Posterior cingulate gyrus (tissue), 11 donors: ENCODE data around the gene COL13A1.

Source experiments
- DNase-seq, 10 donors: peaks; one replicate each; pipeline versions ENCODE4 v3.0.0 to v3.0.0-alpha.2; 2020 to 2021; ENCODE audit warnings: mixed read lengths in 3 of 10
- intact Hi-C: fragments of 100-400 bp; cut with DNase I; formaldehyde crosslinking; loops from one replicate; pipeline ENCODE4 v1.15.1; 2023

The COL13A1 gene

DNA sequence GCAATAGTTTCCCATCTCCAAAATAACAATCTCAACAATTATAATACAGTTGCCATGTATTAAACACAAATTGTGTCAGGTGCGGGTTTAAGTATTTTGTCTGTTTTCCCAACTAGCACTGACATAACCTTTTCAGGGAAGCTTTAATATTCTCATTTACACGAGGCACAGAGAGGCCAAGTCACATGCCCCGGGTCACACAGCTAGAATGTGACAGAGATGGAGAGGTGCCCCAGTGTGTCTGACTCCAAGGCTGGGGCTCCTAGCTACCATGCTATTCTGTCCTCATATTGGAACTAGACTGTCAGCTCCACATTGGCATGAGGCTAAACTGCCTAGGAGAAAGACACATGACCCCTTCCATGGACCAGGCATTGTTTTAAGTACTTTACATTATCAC, 77.2 kb downstream of the COL13A1 start:
- peak in 1 of 10 donors; percentile 20 for DNase-seq
- intact Hi-C loops = no loop called here

DNA sequence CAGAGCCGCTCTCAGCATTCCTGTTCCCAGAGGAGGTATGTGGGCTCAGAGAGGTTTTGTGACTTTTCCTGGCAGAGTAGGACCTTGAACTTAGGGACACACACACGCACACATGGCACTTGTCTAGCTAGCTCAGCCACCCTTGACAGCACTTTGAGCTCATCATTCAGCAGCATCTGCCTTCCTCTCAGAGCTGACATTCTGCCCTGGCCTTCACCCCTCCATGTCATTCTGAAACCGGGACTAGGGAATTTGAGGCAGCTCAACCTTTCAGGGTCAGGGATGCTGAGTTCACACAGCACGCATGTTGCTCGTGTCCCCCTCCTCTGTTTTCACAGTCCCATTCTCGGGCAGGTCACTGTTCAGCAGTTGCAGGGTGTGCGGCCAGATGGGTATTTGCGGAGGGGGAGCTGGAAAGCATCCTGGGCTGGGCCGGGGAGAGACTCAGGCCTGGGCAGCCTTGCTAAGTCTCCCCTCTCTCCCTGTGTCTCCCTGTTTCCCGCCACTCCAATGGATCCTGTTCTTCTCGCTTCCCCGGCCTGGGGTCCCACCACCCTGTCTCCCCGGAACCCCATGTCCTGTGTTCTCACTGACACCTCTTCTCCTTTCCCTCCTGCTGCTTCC, 78.0 kb downstream of the COL13A1 start:
- peak in 1 of 10 donors; percentile 51 for DNase-seq
- intact Hi-C loops = no loop called here

DNA sequence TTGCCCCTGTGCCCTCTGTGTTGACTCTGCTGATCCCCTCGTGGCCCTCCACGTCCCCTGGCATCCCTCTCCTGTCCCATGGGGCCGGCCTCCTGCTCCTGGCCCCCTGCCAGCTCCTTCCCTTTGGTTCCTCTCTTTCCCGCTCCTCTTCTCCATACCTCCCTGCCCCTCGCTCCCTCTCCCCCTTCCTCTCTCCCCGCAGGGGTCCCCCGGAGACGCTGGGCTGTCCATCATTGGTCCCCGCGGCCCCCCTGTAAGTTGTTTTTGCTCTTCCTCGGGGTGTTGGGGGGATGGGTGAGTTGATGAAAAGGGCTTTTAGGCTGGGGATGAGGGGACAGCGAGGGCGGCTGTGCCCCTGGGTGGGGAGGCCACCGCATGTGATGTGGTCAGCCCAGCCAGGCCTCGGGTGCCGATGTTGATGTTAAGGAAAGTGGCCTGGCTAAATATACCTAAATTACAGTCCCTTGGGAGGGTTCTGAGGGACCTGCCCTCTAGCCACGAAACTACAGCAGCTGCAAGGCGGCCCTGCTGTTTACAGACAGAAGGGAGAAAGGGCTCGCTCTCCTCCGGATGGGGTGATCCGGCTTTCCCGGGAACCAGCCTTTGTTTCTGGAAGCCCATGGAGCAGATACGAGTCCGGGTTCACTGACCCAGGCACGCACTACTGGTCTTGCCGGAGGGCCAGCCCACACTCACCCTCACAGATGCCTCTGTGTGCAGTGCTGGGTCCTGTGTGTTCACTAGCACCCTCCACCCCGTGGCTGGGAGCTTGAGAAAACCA, 78.8 kb downstream of the COL13A1 start:
- peak in 1 of 10 donors; percentile 77 for DNase-seq
- intact Hi-C loops = no loop called here

DNA sequence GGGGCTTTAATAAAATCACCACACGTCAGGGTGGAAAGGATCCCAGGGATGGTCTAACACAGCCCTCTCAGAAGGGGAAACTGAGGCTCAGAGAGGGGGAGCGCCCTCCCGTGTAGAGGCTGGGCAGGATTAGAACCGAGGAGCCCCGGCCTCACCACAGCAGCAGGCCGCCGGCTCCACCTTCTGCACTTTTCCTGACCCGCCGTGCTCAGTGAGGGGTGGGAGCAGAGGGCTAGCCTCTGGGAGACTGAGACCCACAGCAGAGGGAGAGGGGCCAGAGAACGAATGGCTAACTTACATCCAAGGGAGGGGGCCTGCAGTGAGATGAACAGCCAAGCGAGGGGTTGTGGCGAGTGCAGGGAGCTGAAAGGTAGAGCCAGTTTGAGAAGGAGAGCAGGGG, 79.5 kb downstream of the COL13A1 start:
- DNase-seq = peak in 1 of 10 donors; percentile 47
- intact Hi-C loops = no loop called here

DNA sequence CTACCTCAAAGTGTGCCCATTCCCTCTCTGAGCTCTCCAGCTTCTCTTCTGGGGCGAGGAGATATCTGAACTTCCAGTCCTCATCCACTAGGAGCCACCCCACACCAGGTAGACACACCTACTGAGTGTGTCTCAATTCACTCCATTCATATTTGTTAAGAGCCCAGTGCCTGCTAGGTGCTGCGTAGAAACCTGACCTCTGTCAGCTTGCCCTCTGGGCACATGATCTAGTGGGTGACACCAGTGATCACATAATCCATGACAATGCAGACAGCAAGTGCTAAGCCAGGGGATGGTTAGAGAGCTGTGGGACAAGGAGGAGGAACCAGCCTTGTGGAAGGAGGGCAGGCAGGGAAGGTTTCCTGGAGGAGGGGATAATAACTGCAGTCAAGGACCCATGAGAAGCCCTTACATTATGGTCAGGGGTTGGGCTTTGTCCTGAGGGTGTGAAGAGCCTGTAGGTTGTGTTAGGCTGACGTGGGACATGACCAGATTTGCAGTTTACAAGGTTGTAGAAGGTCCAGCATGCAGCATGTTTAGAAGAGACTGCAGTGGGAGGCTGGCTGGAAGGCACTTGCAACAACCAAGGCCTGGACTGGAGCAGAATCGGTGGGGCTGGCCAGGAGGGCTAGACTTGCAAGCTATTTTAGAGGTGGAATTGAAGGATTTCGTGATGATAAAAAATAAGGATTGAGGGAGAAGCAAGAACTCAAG, 81.8 kb downstream of the COL13A1 start:
- intact Hi-C loops = no loop called here
- DNase-seq = peak in 1 of 10 donors; percentile 52

DNA sequence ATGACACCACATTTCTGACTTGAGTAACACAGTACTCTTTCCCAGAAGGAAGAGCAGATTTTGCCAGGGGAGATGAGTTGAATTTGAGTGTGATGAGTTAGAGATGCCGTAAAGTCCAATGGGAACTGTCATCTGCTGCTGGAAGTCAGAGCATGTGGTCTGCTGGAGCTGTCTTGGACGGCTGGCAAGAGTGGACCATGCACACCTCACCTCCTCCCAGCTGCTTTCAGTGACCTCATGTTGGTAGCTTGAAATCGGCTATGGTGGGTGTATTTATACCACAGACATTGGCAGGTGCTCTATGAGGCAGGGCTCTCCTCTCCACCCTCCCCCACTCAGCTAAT, 82.3 kb downstream of the COL13A1 start:
- intact Hi-C loops = no loop called here
- peak in 1 of 10 donors; percentile 26 for DNase-seq

DNA sequence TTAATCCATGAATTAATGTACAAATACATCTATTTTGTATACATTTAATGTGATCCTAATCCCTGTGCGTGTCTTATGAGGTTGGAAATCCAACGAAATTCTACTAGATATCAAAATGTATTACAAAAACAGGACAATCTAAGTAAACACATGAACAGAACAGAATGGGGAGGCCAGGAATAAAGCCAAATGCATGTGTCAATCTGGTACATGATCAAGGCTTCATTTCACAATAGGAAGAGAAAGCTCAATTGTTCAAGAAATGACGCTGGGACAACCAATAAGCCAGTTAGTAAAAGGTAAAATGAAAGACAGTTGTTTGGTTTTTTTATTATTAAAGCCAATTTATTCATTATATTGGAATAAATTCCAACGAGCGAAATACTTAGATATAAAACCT, 83.0 kb downstream of the COL13A1 start:
- intact Hi-C loops = no loop called here
- no peak for DNase-seq

DNA sequence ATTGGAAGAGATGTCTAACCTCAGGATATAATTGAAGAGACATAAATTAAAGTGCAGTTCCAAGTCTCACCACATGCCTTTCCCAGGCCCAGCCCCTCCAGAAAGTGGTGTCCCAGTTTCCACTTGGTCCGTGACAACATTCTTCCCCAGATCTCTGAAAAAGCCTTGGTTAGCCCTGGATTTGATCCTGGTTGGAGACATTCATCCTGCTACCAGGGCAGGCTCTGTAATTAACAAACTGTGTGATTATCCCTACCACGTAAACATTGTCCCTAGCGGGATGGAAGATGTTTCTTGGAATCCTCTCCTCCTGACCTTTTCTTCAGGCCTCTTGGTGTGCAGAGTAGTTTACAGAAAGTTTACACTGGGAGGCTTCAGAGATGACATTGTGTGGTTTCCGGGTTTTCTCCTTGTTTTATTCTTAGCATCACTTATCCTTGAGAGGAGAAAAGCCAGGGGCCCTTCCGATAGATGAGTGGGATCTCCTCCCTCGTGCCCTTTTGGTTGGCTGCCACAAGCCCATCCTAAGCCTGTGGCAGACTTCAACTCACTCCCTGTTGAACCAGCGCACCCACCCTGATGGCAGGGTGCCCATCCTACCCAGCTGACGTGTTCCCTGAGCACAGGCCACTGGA, 83.8 kb downstream of the COL13A1 start:
- DNase-seq = peak in 1 of 10 donors; percentile 72
- intact Hi-C loops = no loop called here

DNA sequence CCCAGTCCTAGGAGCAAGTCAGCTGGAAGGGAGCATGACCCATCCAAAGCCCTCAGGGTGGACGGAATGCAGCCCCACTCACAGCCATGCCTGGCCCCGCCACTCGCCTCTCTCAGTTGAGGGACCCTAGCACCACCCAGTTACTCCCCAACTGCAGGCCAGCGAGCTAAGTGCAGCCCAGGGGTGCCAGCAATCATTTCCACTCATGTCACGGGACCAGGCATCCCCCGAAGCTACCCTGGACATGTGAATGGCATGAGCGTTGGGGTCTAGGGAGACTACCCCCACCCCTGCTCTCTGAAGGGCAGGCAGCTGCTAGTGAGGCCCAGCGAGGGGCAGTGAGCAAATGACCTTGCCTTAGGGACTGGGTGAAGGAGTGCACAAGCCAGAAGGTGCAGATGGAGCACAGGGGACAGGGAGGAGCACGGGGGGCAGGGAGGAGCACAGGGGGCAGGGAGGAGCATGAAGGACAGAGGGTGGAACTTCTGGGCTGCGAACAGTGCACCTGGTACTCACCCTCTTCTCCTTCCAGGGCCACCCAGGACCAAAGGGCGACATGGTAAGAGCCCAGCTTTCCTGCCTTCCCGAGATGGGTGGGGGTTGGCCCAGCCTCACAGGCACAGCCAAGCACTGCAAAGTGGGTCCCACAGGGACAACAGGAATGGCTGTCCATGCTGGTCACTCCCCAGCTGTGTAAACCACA, 87.3 kb downstream of the COL13A1 start:
- DNase-seq = peak in 1 of 10 donors; percentile 56
- intact Hi-C loops = no loop called here

DNA sequence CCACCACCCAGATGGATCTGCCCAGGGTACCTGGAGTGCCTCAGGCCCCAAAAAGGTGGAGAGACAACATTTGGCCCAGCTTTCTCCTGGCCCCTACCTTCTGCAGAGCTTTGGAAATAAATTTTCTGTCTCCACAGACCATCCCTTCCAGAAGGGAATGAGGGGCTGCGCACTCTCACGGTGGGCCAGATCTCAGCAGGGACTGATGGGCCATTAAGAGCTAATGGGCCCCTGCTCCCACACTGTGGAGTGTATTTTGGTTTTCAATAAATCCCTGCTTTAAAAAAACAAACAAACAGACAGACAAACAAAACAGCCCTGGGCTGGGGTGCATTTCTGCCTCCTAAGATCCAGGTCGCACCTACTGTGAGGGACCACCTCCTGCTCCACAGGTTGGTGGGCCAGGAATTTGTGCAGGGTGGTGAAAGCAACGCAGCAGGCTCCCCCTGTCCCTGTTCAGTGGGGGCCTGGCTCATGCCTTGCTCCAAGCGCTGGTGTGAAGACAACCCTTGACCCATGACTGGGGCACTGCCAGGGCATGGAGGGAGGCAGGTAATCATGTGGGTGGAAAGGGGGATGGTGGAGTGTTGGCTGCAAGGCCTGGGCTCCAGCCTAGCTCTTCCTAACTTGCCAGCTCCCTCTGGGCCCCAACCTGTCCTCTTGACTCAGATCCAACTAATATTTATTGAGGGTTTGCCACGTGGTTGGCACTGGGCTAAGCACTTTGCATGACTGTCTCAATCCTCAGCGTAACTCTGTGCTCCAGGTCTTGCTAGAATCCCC, 88.5 kb downstream of the COL13A1 start:
- DNase-seq = no peak
- intact Hi-C loops = no loop called here

DNA sequence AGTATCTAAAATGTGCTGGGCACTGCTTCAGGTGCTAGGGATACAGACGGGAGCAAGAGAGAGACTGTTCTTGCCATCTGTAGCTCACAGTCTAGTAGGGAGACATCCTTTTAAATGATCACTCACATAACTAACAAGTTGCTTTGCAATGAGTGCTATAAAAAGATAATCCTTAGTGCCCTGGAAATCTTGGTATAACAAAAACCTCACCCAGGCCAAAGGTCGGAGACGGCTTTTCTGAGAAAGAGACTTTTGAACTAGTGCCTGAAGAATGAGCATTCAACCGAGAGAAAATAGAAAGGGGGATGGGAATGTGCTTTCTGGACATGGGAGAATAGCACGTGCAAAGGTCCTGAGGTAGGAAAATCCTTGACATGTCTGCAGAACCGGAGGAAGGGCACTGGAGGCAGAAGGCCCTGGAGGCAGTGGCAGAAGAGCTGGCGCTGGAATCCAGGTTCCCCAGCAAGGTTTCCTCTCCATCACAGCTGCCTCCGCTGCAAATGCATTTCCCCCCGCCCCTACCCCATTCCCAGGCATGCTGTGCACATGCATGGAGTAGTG, 89.4 kb downstream of the COL13A1 start:
- intact Hi-C loops = no loop called here
- DNase-seq = no peak

DNA sequence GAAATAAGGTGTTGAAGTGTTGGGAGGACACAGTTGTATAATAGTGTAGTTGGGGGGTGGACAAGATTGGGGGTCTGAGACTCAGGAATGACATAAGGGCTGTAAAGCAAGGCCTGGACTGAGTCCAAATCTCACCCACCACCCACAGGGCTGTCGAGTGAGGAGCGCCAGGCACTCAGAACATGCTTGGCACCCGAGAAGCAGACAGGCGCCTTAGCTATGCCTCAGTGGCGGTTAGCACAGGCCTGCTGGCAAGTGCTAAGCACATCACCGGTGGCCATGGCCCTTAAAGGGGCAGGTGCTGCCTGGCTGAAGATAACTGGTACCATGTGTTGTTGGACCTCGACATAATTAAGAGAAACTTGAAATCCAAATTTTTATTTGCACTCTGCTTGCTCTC, 90.7 kb downstream of the COL13A1 start:
- DNase-seq = no peak
- intact Hi-C loops = no loop called here

DNA sequence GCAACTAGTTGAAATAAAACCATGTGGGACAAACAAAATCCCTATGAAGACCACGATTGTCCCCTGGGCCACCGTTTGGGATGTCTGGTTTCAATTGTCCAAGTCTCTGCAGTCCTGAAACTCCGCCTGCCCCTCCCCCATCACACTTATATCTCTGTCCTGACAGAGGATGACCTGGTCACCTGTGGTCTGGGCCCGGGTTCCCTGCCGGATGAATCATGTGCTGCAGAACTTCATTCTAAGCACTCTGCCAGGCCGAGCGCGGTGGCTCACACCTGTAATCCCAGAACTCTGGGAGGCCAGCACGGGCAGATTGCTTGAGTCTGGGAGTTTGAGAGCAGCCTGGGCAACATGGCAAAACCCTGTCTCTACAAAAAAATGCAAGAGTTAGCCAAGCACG, 91.1 kb downstream of the COL13A1 start:
- DNase-seq = no peak
- intact Hi-C loops = no loop called here

DNA sequence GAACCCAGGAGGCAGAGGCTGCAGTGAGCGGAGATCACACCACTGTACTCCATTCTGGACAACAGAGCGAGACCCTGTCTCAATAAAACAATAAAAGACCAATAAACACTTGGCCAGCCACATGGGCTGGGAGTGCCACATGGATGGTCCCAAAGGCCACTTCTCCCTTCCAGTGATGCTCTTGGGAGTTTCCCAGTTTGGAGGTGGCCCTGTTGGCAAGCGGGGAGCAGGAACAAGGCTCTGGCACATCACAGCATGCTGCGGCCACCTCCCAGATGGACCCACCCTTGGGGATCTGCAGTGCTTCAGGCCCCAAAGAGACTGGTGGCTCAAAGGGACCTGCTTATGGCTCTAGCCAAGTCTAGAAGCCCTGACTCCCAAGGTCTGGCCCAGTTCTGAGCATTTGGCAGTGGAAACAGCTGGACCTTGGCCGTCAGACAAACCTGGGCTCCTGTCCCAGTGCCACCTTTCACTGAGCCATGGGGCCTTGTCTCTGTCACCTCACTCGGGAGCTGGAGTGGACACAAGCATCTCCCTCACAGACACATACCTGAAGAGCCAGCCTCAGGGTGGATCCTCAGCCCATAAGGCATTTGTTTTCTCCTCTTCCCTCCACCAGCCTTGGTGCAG, 91.7 kb downstream of the COL13A1 start:
- intact Hi-C loops = no loop called here

DNA sequence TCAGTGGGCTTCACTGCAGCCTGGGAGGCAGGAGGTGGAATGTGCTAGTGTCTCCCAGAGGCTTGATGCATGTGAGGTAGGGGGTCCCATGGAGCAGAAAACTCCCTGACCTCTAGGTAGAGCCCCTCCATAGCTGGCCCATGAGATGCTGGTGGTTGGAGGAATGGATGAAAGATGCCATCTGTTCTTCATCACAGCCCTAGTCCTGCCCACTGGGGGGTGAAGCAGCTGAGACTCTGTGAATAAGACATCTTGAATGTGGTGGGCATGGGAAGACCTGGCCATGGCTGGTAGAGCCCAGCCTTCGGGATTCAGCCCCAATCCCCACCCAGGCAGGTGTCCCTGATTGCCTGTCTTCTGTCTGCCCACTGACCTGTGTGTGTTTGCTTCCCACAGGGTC, 92.5 kb downstream of the COL13A1 start:
- intact Hi-C loops = no loop called here
- DNase-seq = no peak

More for the DNA sequence above, 91.7 kb downstream of the COL13A1 start:
- no peak for DNase-seq

DNA sequence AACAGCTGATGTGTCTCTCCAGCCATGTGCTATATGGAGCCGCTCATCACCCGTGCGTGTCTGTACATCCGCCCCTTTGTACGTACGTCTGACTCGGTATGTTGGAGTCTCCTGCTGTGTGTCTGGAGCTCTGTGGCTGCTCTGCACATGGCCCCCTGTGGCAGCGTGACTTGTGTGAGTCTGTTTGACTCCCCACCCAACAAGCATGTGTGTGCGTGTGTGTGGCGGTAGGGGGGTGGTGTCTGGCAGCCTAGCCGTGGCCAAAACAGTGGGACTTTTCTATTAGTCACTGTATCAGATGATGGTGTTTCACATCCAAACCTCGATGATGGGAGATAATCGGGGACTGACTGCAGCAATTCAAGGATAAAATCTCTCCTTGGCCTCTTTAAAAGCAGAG, 94.1 kb downstream of the COL13A1 start:
- intact Hi-C loops = no loop called here
- DNase-seq = no peak

DNA sequence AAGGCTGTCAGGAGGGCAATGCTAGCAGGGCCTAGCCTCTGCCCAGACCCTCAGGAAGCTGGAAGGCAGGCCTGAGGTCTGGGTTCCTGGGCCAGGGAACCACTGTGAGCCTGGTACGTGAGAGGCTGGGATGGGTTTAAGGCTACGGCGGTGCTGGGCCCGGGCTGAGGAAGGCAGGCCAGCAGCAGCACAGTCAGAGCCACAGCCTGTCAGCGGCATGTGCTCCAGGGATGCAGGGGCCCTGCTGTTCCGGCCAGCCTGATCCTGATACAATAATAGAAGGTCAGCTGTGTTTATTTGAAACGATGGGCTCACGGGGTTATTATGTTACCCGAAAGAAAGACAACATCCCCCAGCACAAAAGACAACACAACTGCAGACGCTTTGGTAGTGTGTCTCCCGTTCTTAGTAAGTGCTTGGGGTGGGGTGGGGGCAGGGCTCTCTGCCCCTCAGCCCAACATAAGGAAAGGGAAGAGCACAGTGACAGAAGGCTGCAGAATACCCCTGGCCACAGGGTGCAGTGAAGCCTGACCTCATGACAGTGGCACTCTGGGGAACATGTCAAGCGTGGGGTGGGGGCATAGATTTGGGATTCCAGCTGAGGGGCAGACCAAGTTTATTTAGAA, 95.0 kb downstream of the COL13A1 start:
- intact Hi-C loops = no loop called here
- DNase-seq = no peak

DNA sequence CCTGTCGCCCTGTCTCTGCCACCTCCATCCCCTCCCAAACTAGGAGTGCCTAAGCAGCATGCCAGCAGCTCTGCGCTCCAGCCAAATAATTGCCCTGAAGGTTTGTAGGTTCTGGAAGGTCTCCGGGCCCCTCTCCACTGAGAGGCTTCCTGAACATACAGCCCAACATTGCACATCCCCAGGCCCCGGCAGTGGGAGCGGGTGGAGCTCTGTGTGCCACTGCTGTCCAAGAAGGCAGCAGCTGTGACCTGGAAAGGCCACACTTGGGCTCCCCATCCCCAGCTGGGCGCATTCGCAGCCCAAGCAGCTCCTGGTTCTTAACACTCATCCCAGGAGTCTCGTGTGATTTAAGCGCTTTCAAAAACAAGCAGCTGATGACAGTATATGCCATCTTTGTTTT, 95.7 kb downstream of the COL13A1 start:
- intact Hi-C loops = no loop called here
- no peak for DNase-seq

DNA sequence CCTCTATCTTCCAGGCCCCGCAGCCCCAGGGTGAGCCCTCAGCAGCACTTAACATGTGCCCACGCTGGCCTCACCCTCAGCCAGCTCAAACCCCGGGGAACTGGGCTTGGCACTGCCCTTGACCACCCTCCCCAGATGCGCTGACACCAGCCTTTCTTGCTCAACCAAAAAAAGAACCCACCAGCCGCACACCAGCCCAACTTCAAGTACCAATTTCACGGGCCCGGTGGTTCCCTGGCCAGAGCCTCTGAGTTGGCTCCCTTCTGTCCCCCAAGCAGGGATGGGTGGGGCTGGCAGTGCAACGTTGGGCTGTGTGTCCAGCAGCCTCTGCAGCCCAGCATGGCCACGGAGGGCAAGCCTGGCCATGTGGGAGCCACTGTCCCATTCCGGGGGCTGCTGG, 96.3 kb downstream of the COL13A1 start:
- no peak for DNase-seq
- intact Hi-C loops = no loop called here
